DND-41 (cell line): ENCODE results near the gene RGS9.

Source experiments
- ATAC-seq: fragments of 200-7000 bp; cut with Tn5 transposase; 3 replicates; pipeline ENCODE4 v1.9.1; 2021; ENCODE audit warnings: low read depth; ENCODE audit not compliant: insufficient read depth
- DNase-seq: peaks from one replicate; pipeline ENCODE4 v3.0.0-alpha.2; 2020
- H2AFZ ChIP-seq: 2 replicates; pipeline ENCODE4 v1.6.0; 2012; ENCODE audit warnings: low read depth, low read length
- H3K27ac ChIP-seq: 2 replicates; pipeline ENCODE4 v1.5.1; 2012; ENCODE audit warnings: low read length, inconsistent platforms
- H3K27me3 ChIP-seq: fragments of 200-600 bp; sonication (generic); 2 replicates; pipeline ENCODE4 v1.6.0; 2012; ENCODE audit warnings: low read length, mild to moderate bottlenecking, inconsistent platforms; ENCODE audit not compliant: insufficient read depth, poor library complexity
- H3K36me3 ChIP-seq: 2 replicates; pipeline ENCODE4 v1.5.1; 2012; ENCODE audit warnings: low read length, inconsistent platforms; ENCODE audit not compliant: insufficient read depth
- H3K4me1 ChIP-seq: 2 replicates; pipeline ENCODE4 v1.5.1; 2012; ENCODE audit warnings: mild to moderate bottlenecking, low read length; ENCODE audit not compliant: insufficient read depth
- H3K4me2 ChIP-seq: 2 replicates; pipeline ENCODE4 v1.6.0; 2012; ENCODE audit warnings: mild to moderate bottlenecking, moderate library complexity, low read length, inconsistent platforms; ENCODE audit not compliant: insufficient read depth
- H3K4me3 ChIP-seq, 2 experiments: fragments of 200-600 bp in 1 of 2; shearing (Covaris generic) in 1 of 2; 2 replicates each; pipeline ENCODE4 v1.5.1; 2012 to 2016; ENCODE audit warnings: inconsistent platforms in 2 of 2, low read length in 2 of 2, mild to moderate bottlenecking in 2 of 2, low read depth in 1 of 2, moderate library complexity in 1 of 2
- H3K79me2 ChIP-seq: 2 replicates; pipeline ENCODE4 v1.6.0; 2012; ENCODE audit warnings: low read length, inconsistent platforms; ENCODE audit not compliant: insufficient read depth
- H3K9ac ChIP-seq: 2 replicates; pipeline ENCODE4 v1.6.0; 2012; ENCODE audit warnings: low read depth, mild to moderate bottlenecking, inconsistent platforms, low read length, moderate library complexity
- H3K9me3 ChIP-seq: 2 replicates; pipeline ENCODE4 v1.5.1; 2012; ENCODE audit warnings: low read length, moderate library complexity, mild to moderate bottlenecking, inconsistent platforms; ENCODE audit not compliant: insufficient read depth, severe bottlenecking
- H4K20me1 ChIP-seq: 2 replicates; pipeline ENCODE4 v1.6.0; 2012; ENCODE audit warnings: low read length; ENCODE audit not compliant: insufficient read depth
- CTCF ChIP-seq: IDR thresholded peaks from 2 replicates; pipeline ENCODE4 v1.5.1; 2012; ENCODE audit warnings: borderline replicate concordance, low read length, moderate library complexity, mild to moderate bottlenecking; ENCODE audit not compliant: poor library complexity, severe bottlenecking; ENCODE audit errors: extremely low read depth
- EZH2 ChIP-seq: IDR thresholded peaks from 3 replicates; pipeline ENCODE4 v1.6.1; 2012; ENCODE audit warnings: borderline replicate concordance, low read depth, mild to moderate bottlenecking, moderate library complexity, low read length, inconsistent platforms; ENCODE audit not compliant: severe bottlenecking

Gene RGS9

GRCh38 chr17:65122836-65123756 lies 14.1 kb upstream of the RGS9 start:
- H3K4me1 ChIP-seq = peaks cover 37% of the 10 kb centered on the region
- H3K4me3 ChIP-seq = peak overlapping the region; percentile 29 to 59; a peak in 3 of 4 replicates
- peak overlapping the region; percentile 69 for H3K9ac ChIP-seq
- ATAC-seq = peak; percentile 84
- H3K4me2 ChIP-seq = peak overlapping the region; percentile 66
- peak overlapping the region; percentile 87 for H3K27ac ChIP-seq
- no peaks in the 10 kb centered on the region for H3K36me3 ChIP-seq
- DNase-seq = peak; percentile 94
- no peaks in the 10 kb centered on the region for H3K27me3 ChIP-seq
- TF ChIP-seq EZH2 (no peak), CTCF (no peak)
- H4K20me1 ChIP-seq = no peaks in the 10 kb centered on the region
- no peaks in the 10 kb centered on the region for H3K9me3 ChIP-seq
- H2AFZ ChIP-seq = peak overlapping the region; percentile 85
- H3K79me2 ChIP-seq = no peaks in the 10 kb centered on the region

GRCh38 chr17:65123757-65124675 lies 13.2 kb upstream of the RGS9 start:
- no peak for TF ChIP-seq EZH2
- no peak for TF ChIP-seq CTCF
- DNase-seq (no peak), ATAC-seq (no peak)
- Histone ChIP-seq H3K4me2 (peak overlapping the region; percentile 66), H3K36me3 (no peaks in the 10 kb centered on the region), H3K4me3 (peak overlapping the region; percentile 29 to 59; a peak in 3 of 4 replicates), H3K9me3 (no peaks in the 10 kb centered on the region), H3K79me2 (no peaks in the 10 kb centered on the region), H2AFZ (peak overlapping the region; percentile 85), H3K9ac (peak overlapping the region; percentile 69), H3K27me3 (no peaks in the 10 kb centered on the region), H4K20me1 (no peaks in the 10 kb centered on the region), H3K27ac (peak overlapping the region; percentile 87), H3K4me1 (peaks cover 37% of the 10 kb centered on the region)

DNA sequence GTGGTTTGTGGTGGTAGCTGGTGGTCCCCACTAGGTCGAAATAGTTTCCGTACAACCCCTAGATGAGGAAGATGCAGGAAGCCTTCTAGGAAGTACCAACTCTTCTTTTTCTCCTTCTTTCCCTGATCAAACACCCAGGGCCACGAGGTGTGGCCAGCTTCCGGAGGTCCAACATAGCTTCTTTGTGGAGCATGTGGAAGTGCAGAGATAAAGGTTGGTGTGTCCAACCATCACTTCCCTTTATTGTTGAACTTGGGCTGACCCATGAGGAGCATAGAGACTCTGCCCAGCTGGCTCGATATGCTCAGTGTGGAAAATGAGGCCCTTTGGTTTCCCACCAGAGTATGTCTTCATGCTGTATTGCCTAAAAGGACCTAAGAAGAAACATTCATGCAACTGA lies 6.3 kb upstream of the RGS9 start:
- Histone ChIP-seq H3K9ac (no peak overlapping the region), H3K4me1 (no peaks in the 10 kb centered on the region), H4K20me1 (no peaks in the 10 kb centered on the region), H3K4me3 (no peak overlapping the region), H3K27me3 (no peaks in the 10 kb centered on the region), H3K27ac (no peak overlapping the region), H3K9me3 (no peaks in the 10 kb centered on the region), H3K79me2 (no peaks in the 10 kb centered on the region), H3K4me2 (no peak overlapping the region), H2AFZ (no peak overlapping the region), H3K36me3 (no peaks in the 10 kb centered on the region)
- ATAC-seq (no peak), DNase-seq (no peak)
- TF ChIP-seq EZH2 (no peak), CTCF (no peak)
